HG03045 (cell line): ENCODE results near the gene MEG3.
"Not testable (repeated sequence)": the region's sequence is repeated elsewhere in the genome, so short reads cannot be mapped to it uniquely, and the experiment has no call there.

Source experiments
- ATAC-seq: cut with Tn5 transposase; IDR thresholded peaks from one replicate; pipeline ENCODE4 v1.9.1; 2021; ENCODE audit warnings: mild to moderate bottlenecking, moderate library complexity; ENCODE audit not compliant: unreplicated experiment

MEG3 gene

DNA sequence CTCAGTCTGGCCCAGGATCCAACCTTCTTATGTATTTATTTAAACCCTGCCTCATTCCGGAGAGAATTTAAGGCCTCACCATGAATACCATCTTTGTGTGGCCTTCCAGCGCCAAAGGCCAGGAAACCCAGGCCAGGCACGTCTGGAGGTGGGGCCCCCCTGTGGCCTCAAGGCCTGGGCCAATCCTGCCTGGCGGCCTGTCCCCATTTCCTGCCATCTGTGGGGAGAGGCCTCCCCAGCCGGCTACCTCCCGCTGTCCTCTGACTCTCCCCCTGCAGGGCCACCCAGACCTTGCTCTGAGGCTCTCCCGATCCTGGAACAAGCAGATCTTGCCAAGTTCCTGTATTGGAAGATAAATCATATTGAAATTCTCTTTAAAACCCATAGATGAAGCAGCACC is 37.4 kb upstream of the MEG3 start:
- ATAC-seq, result no peak

GRCh38 chr14:100788942-100789341 is 37.0 kb upstream of the MEG3 start:
- no peak for ATAC-seq

DNA sequence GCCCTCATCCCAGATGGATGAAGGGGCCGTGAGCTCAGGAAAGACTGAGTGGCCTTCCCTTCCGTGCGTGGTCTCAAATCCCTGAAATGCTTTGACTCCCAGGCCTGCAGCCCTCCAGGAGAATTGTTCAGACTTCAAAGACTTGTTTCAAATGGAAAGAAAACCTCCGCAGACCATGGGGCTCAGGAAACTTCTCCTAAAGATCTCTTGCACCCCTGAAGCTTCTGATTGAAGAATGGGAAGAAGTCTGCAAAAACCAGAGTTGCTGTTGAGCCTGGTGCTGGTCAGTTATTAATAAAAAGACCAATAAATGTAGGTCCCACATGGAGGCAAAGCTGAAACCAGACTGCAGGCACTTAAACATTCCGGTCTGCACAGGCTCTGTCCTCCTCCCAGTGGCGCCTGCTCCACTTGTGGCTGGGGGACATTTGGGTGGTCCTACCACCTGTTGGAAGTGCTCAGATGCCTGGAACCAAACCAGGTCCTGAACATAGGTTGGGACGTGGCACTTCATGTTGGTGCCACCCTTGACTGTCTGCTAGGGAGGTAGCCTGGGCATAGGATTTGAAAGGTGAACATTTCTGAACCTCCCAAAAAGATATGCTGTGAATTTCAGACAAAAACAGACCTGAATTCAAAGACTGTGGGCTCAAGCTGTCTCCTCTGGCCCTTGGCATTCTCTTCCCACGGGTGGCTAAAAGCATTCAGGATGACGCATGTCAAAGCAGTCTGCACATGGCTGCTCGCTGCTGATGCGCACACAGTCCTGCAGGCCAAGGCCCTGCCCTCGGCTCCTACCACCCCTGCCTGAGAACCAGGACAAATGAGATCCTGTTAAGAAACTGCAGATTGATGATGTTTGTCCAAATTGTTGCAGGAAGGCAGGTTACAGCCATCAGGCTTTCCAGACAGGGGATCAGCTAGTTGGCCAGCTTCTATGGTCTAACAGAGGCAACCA is 36.2 kb upstream of the MEG3 start:
- no peak for ATAC-seq

DNA sequence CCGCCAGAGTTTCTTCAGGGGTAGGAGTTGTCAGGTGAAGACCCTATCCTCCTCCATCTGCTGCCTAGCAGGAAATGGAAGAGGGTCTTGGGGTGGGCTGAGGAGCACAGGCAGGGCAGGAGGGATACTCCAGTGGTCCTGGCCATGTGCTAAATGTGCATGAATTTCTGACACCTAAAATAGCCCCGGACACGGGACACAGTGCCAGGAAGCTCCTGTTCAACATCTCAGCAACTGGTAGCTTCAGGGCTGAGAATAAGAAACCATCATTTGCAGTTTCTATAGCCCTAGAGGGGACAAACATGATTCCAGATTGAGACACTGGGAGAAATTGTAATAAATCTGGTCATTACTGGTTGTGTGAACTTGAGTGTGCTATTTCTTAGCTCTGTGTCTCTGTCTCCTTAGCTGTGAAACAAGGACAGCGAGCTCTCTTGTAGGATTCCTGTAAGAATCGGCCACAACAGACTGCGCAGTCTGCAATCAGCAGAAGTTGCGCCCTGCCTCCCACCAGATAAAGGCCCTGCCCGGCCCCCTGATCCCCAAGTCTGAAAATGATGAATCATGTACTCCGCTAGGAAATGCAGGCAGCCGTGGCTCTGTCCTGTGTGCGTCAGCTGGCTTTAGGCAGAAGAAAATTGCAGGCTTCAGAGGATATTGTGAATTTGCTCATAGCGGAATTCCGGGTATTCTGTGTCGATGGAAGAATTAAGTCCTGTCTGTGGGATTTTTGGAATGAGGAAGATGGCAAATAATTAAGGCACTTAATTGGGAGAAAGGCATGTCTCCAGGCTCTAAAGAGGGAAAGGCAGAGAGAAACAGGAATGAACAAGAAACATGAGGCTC is 35.2 kb upstream of the MEG3 start:
- no peak for ATAC-seq

- no peak for ATAC-seq
Observed at GRCh38 chr14:100791348-100791735, 34.6 kb upstream of the MEG3 start.

DNA sequence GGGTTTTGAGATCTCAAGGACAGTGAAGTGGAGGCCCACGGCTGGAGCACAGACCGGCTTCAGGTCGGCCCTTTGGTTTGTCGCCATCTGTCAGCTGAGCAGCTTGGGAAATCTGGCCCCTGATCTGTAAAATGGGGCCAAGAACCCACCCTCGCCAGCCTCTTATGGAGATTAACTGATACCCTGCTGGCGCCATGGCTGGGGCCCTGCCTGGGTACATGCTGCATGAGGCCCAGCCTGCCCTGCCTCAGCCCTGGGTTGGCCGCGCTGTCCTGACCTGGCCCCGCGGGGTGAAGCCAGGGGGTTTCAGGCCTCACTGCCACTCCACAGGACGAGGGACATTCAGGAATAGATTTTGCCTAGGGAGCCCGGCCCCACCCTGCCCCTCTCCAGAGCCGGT is 33.9 kb upstream of the MEG3 start:
- ATAC-seq, result no peak

DNA sequence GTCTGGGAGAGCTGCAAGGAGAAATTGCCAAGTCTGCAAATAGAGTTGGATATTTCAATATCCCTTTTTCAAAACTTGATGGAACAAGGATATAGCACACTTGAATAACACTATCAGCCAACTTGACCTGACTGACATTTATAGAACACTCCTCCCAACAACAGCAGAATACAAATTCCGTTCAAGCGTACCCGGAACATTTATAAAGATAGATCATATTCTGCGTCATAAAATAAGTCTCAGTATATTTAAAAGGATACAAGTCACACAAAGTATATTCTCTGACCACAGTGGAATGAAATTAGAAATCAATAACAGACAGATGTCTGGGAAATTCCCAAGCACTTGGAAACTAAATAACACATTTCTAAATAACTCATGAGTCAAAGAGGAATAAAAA is 29.0 kb upstream of the MEG3 start:
- ATAC-seq, result no peak

DNA sequence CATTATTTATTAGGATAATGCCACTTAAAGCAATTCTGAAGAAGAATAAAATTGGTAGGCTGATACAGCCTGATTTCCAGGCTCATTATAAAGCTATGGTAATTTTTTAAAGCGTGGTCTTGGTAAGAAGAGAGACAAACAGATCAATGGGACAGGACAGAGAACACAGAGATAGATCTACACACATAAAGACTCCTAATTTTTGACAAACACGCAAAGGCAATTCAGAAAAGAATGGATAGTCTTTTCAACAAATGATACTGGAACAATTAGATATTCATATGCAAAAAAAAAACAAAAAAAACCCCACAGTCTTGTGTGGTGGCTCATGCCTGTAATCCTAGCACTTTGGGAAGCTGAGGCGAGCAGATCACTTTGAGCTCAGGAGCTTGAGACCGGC is 25.9 kb upstream of the MEG3 start:
- no peak for ATAC-seq

DNA sequence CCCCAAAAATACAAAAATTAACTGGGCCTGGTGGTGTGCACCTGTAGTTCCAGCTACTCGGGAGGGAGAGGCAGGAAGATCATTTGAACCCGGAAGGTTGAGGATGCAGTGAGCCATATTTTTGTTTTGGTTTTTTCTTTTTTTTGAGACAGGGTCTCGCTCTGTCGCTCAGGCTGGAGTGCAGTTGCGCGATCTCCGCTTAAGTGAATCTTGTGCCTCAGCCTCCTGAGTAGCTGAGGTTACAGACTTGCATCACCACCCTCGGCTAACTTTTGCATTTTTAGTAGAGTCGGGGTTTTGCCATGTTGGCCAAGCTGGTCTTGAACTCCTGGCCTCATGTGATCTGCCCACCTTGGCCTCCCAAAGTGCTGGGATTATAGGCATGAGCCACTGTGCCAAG is 24.5 kb upstream of the MEG3 start:
- not testable (repeated sequence) for ATAC-seq

DNA sequence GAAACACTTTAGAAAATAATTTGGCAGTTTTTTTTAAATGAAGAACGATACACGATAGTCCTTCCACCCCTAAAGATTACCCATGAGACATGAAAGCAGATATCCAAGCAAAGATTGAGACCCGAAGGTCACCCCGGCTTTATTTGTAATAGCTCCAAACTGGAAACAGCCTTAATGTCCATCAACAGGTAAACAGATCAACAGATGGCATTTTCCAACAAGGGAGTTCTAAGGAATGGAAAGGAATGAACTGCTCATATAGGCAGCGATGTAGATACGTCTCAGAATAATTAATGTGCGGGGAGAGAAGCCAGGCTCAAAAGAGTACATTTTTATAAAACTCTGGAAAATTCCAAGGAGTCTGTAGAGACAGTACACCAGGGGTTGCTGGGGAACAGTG is 23.7 kb upstream of the MEG3 start:
- ATAC-seq, result no peak

GRCh38 chr14:100802766-100803165 is 23.2 kb upstream of the MEG3 start:
- no peak for ATAC-seq

GRCh38 chr14:100803226-100803625 is 22.7 kb upstream of the MEG3 start:
- ATAC-seq, result no peak

DNA sequence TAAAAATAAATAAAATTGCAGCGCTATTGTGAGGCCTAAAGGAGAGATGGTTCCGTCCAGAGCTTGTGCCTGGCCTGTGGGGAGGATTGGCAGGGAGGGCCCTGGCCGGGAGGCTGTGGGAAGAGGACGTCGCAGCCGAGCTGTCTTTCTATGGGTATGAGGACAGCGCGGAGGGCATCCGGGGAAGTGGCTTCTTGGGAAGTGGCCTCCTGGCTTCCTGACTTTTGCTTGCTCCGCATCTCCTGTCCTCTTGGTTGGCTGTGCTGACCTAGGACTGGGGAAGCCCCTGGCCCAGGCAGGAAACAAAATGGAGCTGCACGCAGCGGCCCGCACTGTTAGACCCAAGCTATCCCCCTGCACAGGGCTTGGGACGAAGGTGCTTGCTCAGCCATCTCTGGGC is 22.2 kb upstream of the MEG3 start:
- no peak for ATAC-seq

- no peak for ATAC-seq
Observed at GRCh38 chr14:100804138-100804537, 21.8 kb upstream of the MEG3 start.

- no peak for ATAC-seq
Observed at GRCh38 chr14:100804558-100805309, 21.2 kb upstream of the MEG3 start.

- no peak for ATAC-seq
Observed at GRCh38 chr14:100806386-100806785, 19.5 kb upstream of the MEG3 start.

- no peak for ATAC-seq
Observed at GRCh38 chr14:100807496-100807895, 18.4 kb upstream of the MEG3 start.

DNA sequence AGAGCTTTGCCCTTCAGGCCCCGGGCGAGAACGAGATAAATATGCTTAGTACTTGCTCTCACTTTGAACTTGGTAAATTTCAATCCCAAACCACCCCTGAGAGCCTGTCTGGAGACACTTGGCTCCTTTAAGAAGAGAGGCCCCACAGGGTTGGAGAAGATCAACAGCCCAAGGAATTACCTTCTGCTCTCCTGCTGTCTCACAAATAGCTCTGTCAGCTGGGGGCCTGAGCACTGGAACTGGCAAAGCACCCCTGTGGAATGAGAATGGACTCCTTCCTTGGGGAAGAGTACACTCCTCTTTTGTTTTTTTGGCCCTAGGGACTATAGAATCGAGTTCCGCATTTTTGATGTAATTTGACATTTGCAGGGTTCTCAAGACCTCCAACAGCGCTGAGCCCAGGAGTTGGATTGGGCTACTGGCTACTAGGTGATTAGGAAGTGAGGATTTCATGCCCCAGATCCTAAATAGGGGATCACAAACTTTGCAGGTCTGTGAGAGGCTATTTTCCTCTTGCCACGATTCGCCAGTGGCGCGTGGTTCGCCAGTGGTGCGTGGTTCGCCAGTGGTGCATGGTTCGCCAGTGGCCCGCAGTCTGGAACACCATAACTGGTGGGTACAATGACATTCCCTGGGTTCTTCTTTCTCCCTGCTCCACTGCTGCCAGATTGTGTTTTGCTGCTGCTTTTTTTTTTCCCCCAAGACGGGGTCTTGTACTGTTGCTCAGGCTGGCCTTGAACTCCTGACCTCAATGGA is 17.8 kb upstream of the MEG3 start:
- ATAC-seq, result no peak

DNA sequence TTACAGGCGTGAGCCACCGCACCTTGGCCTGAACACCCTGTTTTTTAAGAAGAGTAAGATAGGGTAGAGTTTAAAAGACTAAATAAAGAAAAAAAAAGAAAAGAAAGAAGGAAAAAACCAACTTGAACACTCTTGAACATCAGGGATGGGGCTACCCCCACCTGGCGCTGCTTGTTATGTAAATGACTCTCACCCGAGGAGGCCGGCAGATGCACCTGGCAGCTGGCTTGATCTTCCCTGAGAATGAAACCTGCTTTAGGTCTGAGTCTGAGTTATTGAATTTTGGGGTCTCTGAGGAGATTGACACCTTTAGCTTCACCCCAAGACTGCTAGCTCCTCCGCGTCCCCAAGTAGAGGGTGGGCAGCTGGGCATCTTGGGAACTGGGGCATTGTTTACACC is 15.5 kb upstream of the MEG3 start:
- no peak for ATAC-seq

- no peak for ATAC-seq
Observed at GRCh38 chr14:100810861-100811461, 15.0 kb upstream of the MEG3 start.
